GM12864 (cell line): ENCODE results near the gene DHRS7.

ENCODE experiments used
- DNase-seq: peaks from one replicate; pipeline ENCODE4 v3.0.0-alpha.2; 2011; ENCODE audit warnings: low read depth
- H3K4me3 ChIP-seq: 2 replicates; pipeline ENCODE4 v1.5.1; 2011; ENCODE audit warnings: mild to moderate bottlenecking, low read depth, low read length, control low read depth
- TF ChIP-seq, protein P1 (sequence below): IDR thresholded peaks from 2 replicates; pipeline ENCODE4 v1.5.1; 2011; ENCODE audit warnings: low read depth, mild to moderate bottlenecking, moderate library complexity, low read length, control low read depth, inconsistent platforms; ENCODE audit errors: missing control alignments

Gene DHRS7

GRCh38 chr14:60196291-60196690 lies 31.1 kb upstream of the DHRS7 start:
- TF ChIP-seq, protein P1, sequence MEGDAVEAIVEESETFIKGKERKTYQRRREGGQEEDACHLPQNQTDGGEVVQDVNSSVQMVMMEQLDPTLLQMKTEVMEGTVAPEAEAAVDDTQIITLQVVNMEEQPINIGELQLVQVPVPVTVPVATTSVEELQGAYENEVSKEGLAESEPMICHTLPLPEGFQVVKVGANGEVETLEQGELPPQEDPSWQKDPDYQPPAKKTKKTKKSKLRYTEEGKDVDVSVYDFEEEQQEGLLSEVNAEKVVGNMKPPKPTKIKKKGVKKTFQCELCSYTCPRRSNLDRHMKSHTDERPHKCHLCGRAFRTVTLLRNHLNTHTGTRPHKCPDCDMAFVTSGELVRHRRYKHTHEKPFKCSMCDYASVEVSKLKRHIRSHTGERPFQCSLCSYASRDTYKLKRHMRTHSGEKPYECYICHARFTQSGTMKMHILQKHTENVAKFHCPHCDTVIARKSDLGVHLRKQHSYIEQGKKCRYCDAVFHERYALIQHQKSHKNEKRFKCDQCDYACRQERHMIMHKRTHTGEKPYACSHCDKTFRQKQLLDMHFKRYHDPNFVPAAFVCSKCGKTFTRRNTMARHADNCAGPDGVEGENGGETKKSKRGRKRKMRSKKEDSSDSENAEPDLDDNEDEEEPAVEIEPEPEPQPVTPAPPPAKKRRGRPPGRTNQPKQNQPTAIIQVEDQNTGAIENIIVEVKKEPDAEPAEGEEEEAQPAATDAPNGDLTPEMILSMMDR: no peak
- no peak for DNase-seq
- H3K4me3 ChIP-seq: no peak overlapping the region

DNA sequence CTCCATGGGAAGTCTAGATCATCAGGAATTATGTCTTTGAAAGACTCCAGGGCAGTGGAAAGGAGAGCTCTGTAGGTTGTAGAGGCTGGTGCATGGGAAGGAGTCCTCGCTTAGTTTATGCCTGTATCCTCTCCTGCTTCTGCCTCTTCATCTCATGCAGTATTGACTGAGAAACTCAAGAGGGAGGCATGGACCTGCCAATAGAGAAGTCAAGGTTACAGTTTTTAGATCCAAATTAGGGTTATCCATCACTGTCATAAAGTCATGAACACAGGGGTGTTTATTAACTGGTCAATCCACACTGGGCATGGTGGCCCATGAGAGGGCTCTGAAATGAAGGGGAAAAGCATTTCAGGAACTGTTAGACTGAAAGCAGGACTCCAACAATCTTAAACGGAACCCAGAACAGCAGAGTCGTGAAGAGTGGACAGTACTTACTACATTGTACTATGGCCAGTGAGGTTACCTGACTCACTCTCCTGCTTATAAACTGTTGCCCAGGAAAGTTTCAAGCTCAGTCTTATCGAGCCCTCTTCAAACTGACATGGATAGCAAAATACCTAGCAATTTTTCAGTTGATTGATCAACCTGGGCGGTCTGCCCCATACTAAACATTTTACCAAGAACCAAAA lies 30.1 kb upstream of the DHRS7 start:
- DNase-seq: no peak
- no peak overlapping the region for H3K4me3 ChIP-seq
- TF ChIP-seq, protein P1: peak; percentile 46

- no peak for DNase-seq
- TF ChIP-seq, protein P1: no peak
These were observed 25.0 kb upstream of the DHRS7 start for GRCh38 chr14:60189923-60190840.

DNA sequence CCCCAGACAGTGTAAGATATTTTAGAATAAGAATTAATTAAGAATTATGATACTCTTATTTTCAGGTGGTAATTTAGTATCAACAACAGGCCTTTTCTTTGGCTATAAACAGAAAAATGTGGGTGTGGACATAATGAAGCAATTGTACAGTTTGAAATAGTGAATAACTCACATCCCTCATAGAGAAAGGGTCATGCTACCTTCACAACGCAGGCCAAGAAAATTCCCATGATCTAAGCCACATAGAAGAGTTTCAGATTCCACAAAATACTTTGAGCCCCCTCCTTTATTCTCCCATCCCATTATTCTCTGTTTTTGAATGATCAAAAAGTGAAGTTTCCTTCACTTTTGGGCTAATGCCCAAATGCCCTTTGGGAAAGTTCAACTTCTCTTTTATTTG lies 23.5 kb upstream of the DHRS7 start:
- H3K4me3 ChIP-seq: no peak overlapping the region
- TF ChIP-seq, protein P1: no peak
- no peak for DNase-seq

More at GRCh38 chr14:60189923-60190840, 25.0 kb upstream of the DHRS7 start:
- H3K4me3 ChIP-seq: no peak overlapping the region

DNA sequence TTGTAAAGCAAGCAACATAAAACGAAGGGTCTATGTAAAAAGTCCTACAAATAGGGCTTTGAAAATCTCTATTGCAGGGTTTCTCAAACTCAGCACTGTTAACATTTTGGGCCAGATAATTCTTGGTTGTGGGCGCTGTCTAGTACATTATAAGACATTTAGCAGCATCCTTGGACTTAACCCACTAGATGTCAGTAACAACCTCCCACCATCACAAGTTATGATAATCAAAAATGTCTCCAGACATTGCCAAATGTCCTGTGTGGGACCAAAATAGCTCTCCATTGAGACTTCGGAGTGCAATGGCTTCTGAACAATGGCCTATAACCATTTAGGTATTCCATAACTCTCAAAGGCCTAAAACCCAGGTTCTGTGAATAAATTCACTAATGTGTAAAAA lies 22.9 kb upstream of the DHRS7 start:
- no peak for DNase-seq
- H3K4me3 ChIP-seq: no peak overlapping the region
- TF ChIP-seq, protein P1: peak; percentile 40

DNA sequence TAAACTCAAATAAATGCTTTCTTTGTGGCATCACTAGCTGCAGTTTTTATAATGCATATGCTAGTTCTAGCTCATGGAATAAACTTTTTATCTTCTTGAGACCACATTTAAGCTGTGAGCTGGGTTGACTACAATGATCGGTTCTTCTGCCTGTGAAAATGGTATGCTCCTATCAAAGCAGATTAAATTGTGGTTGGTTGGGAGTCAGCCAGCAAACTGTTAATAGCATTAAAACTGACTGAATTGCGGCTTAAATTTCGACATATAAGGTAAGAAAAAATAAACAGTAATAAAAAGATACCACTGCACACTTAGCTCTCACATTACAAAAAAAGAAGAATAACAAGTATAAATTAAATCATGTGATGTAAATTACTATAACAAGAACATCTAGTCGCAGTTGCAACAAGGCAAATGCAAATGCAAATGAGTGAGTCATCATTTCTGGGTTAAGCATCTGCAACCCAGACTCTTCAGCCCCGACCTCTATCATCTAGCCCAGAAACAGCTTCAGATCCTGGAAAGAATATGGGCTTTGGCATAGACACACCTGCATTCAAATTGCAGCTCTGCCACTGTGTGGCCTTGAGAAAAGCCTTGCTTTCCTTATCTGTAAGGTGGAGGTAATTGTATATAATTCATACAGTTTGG lies 19.8 kb upstream of the DHRS7 start:
- DNase-seq: no peak
- TF ChIP-seq, protein P1: no peak
- H3K4me3 ChIP-seq: no peak overlapping the region
